SIG-M5 (cell line): ENCODE data around the gene SNURF.
"Not testable (repeated sequence)": the region's sequence is repeated elsewhere in the genome, so short reads cannot be mapped to it uniquely, and the experiment has no call there.

Experiments
- DNase-seq: peaks from one replicate; lab custom pipeline; 2025; lab: John Stamatoyannopoulos, UW

SNURF gene, protein sequence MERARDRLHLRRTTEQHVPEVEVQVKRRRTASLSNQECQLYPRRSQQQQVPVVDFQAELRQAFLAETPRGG

GRCh38 chr15:24954783-24955530, at the start of gene SNURF, which contains the start of gene SNRPN:
SNURF (plus strand) TSS chr15:24954987; CDS start chr15:24955049, 62 bp downstream.
SNRPN (plus strand) TSS chr15:24954987; CDS start chr15:24974454, 19,467 bp downstream.
- no peak for DNase-seq

DNA sequence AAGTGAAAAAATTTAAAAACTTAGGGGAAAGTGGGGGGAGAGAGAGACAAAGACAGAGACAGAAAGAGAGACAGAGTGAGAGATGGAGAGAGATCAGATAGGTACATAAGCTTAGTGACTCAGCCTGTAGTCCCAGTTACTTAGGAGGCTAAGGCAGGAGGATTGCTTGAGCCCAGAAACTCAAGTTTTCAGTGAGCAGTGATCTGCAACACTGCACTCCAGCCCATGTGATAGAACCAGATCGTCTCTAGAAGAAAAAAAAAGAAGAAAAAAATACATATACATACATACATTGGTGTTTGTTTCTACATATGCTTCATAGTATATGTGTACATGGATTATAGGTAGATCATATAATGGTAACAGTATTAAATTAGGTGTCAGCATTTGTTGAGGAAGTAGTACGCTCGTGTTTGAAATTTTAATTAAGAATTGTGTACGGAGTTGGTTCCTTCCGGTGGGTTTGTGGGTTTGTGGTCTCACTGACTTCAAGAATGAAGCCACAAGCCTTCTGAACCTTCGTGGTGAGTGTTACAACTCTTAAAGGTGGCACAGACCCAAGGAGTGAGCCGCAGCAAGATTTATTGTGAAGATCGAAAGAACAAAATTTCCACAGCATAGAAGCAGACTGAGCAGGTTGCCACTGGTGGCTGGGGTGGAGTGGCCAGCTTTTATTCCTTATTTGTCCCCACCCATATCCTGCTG, 38.3 kb upstream of the SNURF start:
- DNase-seq = no peak

DNA sequence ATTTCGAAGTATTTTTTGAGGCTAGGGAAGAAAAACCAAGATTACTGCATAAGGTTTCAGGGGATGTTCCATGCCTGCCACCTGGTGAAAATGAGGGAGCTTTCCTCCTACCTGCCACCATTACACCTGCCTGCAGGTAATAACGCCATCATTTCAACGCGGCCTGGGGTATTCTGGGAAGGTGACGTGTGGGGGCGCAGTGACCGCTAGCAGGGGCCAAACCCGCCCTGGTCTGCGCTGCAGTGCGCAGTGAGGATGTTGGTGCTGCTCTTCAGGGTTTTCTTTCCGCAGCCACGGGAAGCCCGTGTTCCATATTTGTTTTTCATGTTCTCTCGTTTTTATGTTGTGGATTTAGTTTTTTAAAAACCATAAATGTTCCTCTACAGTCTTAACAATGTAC, 37.4 kb upstream of the SNURF start:
- no peak for DNase-seq

DNA sequence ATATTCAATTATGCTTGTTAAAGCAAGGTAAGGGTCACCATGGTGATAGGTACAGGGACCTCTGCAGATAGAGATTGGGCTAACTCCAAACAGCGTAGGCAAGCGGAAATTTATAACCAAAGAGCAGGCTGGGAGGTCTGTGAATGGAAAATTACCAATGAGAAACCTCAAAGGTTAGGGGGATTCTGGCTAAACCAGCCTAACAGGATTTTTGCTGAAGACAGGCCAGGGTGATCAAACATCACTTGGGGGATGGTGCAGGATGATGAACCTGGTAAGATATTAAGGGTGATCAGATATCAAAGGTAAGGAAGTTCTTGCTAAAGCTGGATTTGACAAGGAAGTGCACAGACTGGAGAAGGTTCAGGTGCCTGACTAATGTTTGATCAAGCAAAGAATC, 35.3 kb upstream of the SNURF start:
- DNase-seq = no peak

DNA sequence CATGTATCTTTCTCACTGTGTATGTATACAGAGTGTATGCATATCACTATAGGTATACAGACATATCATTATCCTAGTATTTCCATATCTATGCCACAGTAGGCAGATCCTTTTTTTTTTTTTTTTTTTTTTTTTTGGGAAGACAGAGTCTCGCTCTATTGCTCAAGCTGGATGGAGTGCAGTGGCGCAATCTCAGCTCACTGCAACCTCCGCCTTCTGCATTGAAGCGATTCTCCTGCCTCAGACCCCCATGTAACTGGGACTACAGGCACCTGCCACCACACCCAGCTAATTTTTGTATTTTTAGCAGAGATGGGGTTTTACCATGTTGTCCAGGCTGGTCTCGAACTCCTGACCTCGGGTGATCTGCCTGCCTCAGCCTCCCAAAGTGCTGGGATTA, 32.0 kb upstream of the SNURF start:
- DNase-seq = not testable (repeated sequence)

GRCh38 chr15:24924153-24924552, 30.6 kb upstream of the SNURF start:
- DNase-seq = no peak

DNA sequence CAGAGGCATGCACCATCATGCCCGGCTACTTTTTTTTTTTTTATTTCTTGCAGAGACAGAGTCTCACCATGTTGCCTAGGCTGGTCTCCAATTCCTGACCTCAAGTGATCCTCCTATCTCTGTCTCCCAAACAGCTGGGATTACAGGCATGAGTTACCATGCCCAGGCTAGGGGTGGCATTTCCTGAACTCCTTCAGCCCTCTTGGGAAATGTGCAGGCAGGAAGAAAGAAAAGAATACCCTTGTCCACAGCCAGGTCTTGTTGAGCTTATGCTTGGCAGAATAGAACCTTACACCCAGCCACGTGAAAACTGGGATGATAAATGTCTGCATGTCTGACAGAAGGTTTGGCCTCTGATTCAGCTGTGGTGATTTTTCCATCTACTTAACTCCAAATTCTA, 30.2 kb upstream of the SNURF start:
- no peak for DNase-seq

DNA sequence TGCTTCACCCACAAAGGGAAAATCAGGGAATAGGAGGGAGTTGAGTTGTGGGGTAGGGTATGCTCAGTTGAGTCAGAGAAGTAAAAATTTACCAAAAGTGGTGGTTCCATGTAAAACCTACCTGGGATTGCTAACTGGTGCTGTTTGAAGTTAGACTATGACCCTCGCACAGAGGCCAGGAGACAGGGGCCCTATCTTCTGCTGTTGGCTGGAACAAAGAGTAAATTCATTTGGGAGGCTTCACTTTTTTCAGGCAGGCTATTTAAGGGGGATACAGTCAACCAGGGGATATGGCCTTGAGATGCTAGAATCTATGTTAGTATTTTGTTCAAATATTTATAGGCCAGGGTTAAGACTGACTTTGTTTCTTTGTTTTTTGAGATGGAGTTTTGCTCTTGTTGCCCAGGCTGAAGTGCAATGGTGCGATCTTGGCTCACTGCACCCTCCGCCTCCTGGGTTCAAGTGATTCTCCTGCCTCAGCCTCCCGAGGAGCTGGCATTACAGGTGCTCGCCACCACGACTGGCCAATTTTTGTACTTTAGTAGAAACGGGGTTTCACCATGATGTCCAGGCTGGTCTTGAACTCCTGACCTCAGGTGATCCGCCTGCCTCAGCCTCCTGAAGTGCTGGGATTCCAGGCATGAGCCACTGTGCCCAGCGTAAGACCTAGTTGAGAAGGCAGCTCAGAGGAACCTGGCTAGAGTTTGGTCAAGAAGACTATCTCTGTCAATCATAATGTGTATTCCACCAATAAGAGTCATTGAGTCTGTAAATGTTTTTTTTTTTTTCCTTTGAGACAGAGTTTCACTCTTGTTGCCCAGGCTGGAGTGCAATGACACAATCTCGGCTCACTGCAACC, 22.7 kb upstream of the SNURF start:
- not testable (repeated sequence) for DNase-seq

GRCh38 chr15:24933716-24934115, 21.1 kb upstream of the SNURF start:
- DNase-seq = no peak

GRCh38 chr15:24938224-24938623, 16.6 kb upstream of the SNURF start:
- DNase-seq = not testable (repeated sequence)

- DNase-seq = no peak
These were observed 14.6 kb upstream of the SNURF start for GRCh38 chr15:24940236-24940635.

GRCh38 chr15:24943361-24943760, 11.4 kb upstream of the SNURF start:
- no peak for DNase-seq

DNA sequence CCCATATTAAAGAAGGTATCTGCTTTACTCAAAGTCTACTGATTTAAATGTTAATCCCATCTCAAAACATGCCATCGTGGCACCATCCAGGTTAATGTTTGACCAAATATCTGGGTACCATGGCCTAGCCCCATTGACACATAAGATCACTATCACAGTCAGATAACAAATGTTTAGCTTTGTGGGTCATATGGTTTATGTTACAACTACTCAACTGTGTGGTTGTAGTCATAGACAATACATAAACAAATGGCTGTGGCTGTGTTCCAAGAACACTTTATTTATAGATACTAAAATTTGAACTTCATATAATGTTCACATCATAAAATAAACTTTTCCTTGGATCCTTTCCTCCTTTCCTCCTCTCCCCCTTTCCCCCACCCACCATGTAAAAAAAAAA, 9.8 kb upstream of the SNURF start:
- DNase-seq = no peak

GRCh38 chr15:24945711-24946110, 9.1 kb upstream of the SNURF start:
- no peak for DNase-seq

- DNase-seq = no peak
These were observed 6.3 kb upstream of the SNURF start for GRCh38 chr15:24948495-24948894.

DNA sequence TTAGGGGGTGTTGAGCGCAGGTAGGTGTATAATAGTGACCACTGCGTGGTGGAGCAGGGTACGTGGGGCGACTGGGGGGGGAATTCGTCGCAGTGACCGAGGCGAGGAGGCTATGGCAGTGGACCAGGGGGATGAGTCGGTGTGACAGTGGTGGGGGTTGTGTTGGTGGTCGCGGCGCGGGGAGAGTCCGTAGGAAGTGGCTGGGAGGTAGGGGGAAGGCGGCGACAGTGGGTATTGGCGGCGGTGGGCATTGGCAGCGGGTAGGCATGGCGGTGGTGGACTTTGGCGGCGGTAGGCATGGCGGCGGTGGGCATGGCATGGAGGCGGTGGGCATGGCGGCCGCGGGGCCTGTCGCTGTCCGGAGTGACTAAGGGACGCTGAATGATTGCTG, 739 bp downstream of the SNURF start:
- no peak for DNase-seq

GRCh38 chr15:24956111-24956838, 1.5 kb downstream of the SNURF start:
- DNase-seq = no peak

- no peak for DNase-seq
These were observed 2.9 kb downstream of the SNURF start for GRCh38 chr15:24957691-24958090.

GRCh38 chr15:24961967-24962366, 7.2 kb downstream of the SNURF start:
- no peak for DNase-seq

- no peak for DNase-seq
These were observed 8.1 kb downstream of the SNURF start for GRCh38 chr15:24962880-24963279.

- DNase-seq = no peak
These were observed 11.7 kb downstream of the SNURF start for GRCh38 chr15:24966364-24967103.
